HL-60 (cell line): Measurements from ENCODE around the gene PTGDS.
A peak's percentile ranks its signal among the peaks of the same experiment; 100 is the strongest.

Experiments used
- DNase-seq, 2 experiments: peaks; one replicate each; pipeline ENCODE4 v3.0.0-alpha.2; 2010 to 2020; ENCODE audit warnings: low read depth in 1 of 2, low spot score in 1 of 2
- H3K27ac ChIP-seq: fragments of 250-450 bp; sonication (Bioruptor Pico); replicated peaks from 2 replicates; pipeline ENCODE4 v1.5.1; 2020; ENCODE audit warnings: mild to moderate bottlenecking, moderate library complexity
- H3K27me3 ChIP-seq: fragments of 250-450 bp; sonication (Bioruptor Pico); 2 replicates; pipeline ENCODE4 v1.5.1; 2021; ENCODE audit warnings: mild to moderate bottlenecking, moderate library complexity; ENCODE audit not compliant: insufficient read depth, poor library complexity, severe bottlenecking
- H3K4me3 ChIP-seq: replicated peaks from 2 replicates; pipeline ENCODE4 v1.5.1; 2011; ENCODE audit warnings: mild to moderate bottlenecking, control low read depth, low read length; ENCODE audit not compliant: insufficient read depth
- GABPA ChIP-seq: IDR thresholded peaks from 2 replicates; pipeline ENCODE4 v1.6.1; 2012; ENCODE audit warnings: low read depth
- POLR2AphosphoS5 ChIP-seq: IDR thresholded peaks from 2 replicates; pipeline ENCODE4 v1.6.1; 2012; ENCODE audit warnings: low read depth
- SPI1 ChIP-seq: IDR thresholded peaks from 2 replicates; pipeline ENCODE4 v1.6.1; 2012; ENCODE audit warnings: low read depth, mild to moderate bottlenecking, borderline replicate concordance
- TF ChIP-seq, protein P1 (sequence below): IDR thresholded peaks from one replicate; pipeline ENCODE4 v1.5.1; 2011; ENCODE audit warnings: low read length, control low read depth, inconsistent platforms; ENCODE audit not compliant: insufficient read depth
- TF ChIP-seq, protein P2 (sequence below): IDR thresholded peaks from 2 replicates; pipeline ENCODE4 v1.6.1; 2012; ENCODE audit warnings: low read depth; ENCODE audit not compliant: insufficient replicate concordance

The PTGDS gene

DNA sequence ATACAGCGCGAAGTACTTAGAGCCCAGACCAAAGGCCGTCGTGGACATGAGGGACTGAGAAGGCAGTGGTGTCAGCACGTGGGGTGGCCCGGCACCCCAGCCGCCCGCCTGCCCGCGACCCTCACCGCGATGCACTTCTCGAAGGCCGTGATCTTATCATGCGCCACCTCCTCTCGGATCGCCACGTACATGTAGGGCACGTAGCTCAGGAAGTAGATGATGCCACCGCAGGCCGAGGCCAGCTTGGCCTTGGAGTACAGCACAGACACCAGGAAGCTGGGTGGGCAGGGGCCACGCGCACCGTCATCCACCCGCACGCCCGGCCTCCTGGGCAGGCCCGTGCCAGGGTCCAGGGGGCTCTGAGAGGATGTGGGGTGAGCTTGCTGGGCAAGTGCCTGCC is 39.8 kb downstream of the PTGDS start:
- TF ChIP-seq GABPA = no peak
- TF ChIP-seq, protein P1, sequence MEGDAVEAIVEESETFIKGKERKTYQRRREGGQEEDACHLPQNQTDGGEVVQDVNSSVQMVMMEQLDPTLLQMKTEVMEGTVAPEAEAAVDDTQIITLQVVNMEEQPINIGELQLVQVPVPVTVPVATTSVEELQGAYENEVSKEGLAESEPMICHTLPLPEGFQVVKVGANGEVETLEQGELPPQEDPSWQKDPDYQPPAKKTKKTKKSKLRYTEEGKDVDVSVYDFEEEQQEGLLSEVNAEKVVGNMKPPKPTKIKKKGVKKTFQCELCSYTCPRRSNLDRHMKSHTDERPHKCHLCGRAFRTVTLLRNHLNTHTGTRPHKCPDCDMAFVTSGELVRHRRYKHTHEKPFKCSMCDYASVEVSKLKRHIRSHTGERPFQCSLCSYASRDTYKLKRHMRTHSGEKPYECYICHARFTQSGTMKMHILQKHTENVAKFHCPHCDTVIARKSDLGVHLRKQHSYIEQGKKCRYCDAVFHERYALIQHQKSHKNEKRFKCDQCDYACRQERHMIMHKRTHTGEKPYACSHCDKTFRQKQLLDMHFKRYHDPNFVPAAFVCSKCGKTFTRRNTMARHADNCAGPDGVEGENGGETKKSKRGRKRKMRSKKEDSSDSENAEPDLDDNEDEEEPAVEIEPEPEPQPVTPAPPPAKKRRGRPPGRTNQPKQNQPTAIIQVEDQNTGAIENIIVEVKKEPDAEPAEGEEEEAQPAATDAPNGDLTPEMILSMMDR = no peak
- TF ChIP-seq POLR2AphosphoS5 = no peak
- TF ChIP-seq, protein P2, sequence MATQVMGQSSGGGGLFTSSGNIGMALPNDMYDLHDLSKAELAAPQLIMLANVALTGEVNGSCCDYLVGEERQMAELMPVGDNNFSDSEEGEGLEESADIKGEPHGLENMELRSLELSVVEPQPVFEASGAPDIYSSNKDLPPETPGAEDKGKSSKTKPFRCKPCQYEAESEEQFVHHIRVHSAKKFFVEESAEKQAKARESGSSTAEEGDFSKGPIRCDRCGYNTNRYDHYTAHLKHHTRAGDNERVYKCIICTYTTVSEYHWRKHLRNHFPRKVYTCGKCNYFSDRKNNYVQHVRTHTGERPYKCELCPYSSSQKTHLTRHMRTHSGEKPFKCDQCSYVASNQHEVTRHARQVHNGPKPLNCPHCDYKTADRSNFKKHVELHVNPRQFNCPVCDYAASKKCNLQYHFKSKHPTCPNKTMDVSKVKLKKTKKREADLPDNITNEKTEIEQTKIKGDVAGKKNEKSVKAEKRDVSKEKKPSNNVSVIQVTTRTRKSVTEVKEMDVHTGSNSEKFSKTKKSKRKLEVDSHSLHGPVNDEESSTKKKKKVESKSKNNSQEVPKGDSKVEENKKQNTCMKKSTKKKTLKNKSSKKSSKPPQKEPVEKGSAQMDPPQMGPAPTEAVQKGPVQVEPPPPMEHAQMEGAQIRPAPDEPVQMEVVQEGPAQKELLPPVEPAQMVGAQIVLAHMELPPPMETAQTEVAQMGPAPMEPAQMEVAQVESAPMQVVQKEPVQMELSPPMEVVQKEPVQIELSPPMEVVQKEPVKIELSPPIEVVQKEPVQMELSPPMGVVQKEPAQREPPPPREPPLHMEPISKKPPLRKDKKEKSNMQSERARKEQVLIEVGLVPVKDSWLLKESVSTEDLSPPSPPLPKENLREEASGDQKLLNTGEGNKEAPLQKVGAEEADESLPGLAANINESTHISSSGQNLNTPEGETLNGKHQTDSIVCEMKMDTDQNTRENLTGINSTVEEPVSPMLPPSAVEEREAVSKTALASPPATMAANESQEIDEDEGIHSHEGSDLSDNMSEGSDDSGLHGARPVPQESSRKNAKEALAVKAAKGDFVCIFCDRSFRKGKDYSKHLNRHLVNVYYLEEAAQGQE = no peak
- no peak for TF ChIP-seq SPI1
- no peak for DNase-seq
- Histone ChIP-seq H3K27me3 (no peaks in the 10 kb centered on the region), H3K4me3 (no peak overlapping the region), H3K27ac (no peak overlapping the region)

DNA sequence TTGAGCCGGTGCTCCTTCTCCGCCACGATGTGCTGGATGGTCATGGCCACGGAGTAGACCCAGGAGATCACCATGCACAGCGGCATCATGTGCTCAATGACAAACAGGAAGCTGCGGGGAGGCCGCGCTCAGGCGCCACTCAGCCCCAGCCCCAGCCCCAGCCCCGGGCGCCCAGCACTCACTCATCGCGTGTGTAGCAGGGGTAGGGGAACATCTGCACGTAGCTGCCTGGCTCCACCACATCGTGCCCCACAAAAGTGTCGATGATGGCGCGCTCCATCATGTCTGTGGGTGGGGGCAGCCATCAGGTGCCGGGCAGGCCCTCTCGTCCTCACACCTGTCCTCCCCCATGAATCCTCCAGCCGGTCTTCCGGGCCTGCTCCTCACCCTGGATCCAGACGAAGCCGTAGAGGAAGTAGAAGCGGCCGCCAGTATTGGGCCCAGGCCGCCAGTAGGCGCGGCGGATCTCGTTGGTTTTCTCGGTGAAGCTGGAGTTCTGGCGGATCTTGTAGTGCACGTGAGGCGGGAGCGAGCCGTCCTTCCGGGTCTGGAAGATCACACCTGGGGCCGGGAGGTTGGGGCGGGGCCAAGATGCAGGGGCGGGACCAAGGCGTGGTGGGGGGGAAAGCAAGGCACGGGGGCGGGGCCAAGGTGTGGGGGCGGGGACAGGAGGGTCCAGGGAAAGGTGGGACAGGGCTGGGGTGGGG is 40.6 kb downstream of the PTGDS start:
- Histone ChIP-seq H3K27ac (peak overlapping the region; percentile 46), H3K4me3 (no peak overlapping the region), H3K27me3 (no peaks in the 10 kb centered on the region)
- TF ChIP-seq, protein P1 = no peak
- TF ChIP-seq SPI1 (no peak), POLR2AphosphoS5 (no peak), GABPA (no peak)
- TF ChIP-seq, protein P2 = no peak
- DNase-seq = peak; percentile 46 to 70

DNA sequence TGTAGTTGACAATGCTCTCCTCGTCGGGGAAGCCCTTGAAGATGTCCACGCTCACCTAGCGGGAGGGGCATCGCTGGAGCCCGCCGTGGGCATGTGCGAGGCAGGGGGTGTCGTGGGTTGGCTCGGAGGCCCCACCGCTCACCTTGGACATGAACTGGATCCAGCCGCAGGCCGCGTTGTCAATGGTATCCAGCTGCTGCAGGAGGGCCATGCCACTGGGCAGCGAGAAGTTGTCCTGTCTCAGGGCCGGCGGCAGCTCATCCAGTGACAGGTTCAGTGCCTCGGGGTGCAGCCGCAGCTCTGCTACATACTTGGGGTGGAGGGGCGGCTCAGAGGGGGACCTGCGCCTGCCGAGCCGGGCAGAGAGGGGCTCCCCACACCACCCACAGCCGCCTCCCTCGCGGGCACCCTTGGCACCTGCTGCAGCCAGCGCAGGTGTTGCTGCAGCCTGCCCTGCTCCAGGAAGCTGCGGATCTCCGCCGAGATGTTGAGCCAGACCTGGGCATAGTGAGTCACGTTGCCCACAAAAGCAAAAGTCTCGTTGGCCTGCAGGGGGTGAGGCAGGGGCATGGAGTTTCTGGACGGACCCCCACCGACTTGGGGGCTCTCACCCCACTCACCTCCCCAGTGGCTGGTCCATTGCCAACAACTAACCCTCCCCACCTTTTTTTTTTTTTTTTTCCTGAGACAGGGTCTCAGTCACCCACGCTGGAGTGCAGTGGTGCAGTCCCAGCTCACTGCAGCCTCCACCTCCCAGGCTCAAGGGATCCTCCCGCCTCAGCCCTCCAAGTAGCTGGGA is 41.7 kb downstream of the PTGDS start:
- H3K27me3 ChIP-seq = no peaks in the 10 kb centered on the region
- TF ChIP-seq, protein P1 = no peak
- TF ChIP-seq GABPA (no peak), POLR2AphosphoS5 (no peak), SPI1 (no peak)
- TF ChIP-seq, protein P2 = no peak
- no peak for DNase-seq
- H3K4me3 ChIP-seq = no peak overlapping the region
- H3K27ac ChIP-seq = no peak overlapping the region
